ENCODE measurements around the gene TIMP3. TPM values are rescaled to one million over a fixed set of nuclear protein-coding genes. Genes with fewer than 3 reads are reported as not detected.
"Not testable (repeated sequence)": the region's sequence is repeated elsewhere in the genome, so short reads cannot be mapped to it uniquely, and the experiment has no call there.

Gene TIMP3
- 0.38 and 0.42 TPM in 2 replicates for total RNA-seq (2014; rRNA removed; shearing (Covaris generic))
- not detected in 2 replicates for polyA plus RNA-seq (2014; cell fraction: nucleus; rRNA removed)

- no peak for DNase-seq (ENCODE audit: extremely low read depth, low read depth)
Observed at GRCh38 chr22:32801537-32802236, at the start of gene TIMP3. Gene TIMP3, plus strand, starts transcription at chr22:32801705. Its CDS starts 297 bp downstream, at chr22:32802002.

- no peak for DNase-seq (ENCODE audit: extremely low read depth, low read depth)
Observed at GRCh38 chr22:32752326-32752725, 49.2 kb upstream of the TIMP3 start.

- DNase-seq (ENCODE audit: extremely low read depth, low read depth): no peak
Observed at GRCh38 chr22:32752816-32753520, 48.5 kb upstream of the TIMP3 start.

GRCh38 chr22:32753591-32753990 is 47.9 kb upstream of the TIMP3 start:
- DNase-seq (ENCODE audit: extremely low read depth, low read depth): no peak

- no peak for DNase-seq (ENCODE audit: extremely low read depth, low read depth)
Observed at GRCh38 chr22:32754413-32755041, 47.0 kb upstream of the TIMP3 start.

GRCh38 chr22:32757086-32757762 is 44.3 kb upstream of the TIMP3 start:
- DNase-seq (ENCODE audit: extremely low read depth, low read depth): not testable (repeated sequence)

GRCh38 chr22:32758866-32759385 is 42.6 kb upstream of the TIMP3 start:
- no peak for DNase-seq (ENCODE audit: extremely low read depth, low read depth)

- DNase-seq (ENCODE audit: extremely low read depth, low read depth): no peak
Observed at GRCh38 chr22:32760396-32760795, 41.1 kb upstream of the TIMP3 start.

GRCh38 chr22:32760815-32761214 is 40.7 kb upstream of the TIMP3 start:
- no peak for DNase-seq (ENCODE audit: extremely low read depth, low read depth)

- DNase-seq (ENCODE audit: extremely low read depth, low read depth): no peak
Observed at GRCh38 chr22:32761251-32761903, 40.1 kb upstream of the TIMP3 start.

GRCh38 chr22:32764330-32765131 is 37.0 kb upstream of the TIMP3 start:
- DNase-seq (ENCODE audit: extremely low read depth, low read depth): no peak

- no peak for DNase-seq (ENCODE audit: extremely low read depth, low read depth)
Observed at GRCh38 chr22:32765132-32765618, 36.3 kb upstream of the TIMP3 start.

- no peak for DNase-seq (ENCODE audit: extremely low read depth, low read depth)
Observed at GRCh38 chr22:32771756-32772155, 29.7 kb upstream of the TIMP3 start.

GRCh38 chr22:32775957-32776356 is 25.5 kb upstream of the TIMP3 start:
- no peak for DNase-seq (ENCODE audit: extremely low read depth, low read depth)

GRCh38 chr22:32776397-32776796 is 25.1 kb upstream of the TIMP3 start:
- DNase-seq (ENCODE audit: extremely low read depth, low read depth): no peak

GRCh38 chr22:32776802-32777201 is 24.7 kb upstream of the TIMP3 start:
- no peak for DNase-seq (ENCODE audit: extremely low read depth, low read depth)

- no peak for DNase-seq (ENCODE audit: extremely low read depth, low read depth)
Observed at GRCh38 chr22:32777987-32778386, 23.5 kb upstream of the TIMP3 start.

- no peak for DNase-seq (ENCODE audit: extremely low read depth, low read depth)
Observed at GRCh38 chr22:32780726-32781310, 20.7 kb upstream of the TIMP3 start.

GRCh38 chr22:32781695-32782094 is 19.8 kb upstream of the TIMP3 start:
- no peak for DNase-seq (ENCODE audit: extremely low read depth, low read depth)

Data from NCI-H460 (cell line).